Activated naive CD8-positive, alpha-beta T cell treated with anti-CD3 and anti-CD28 coated beads for 36 hours (primary cell): ENCODE results near the gene IGF2BP2. TPM values are rescaled to one million over a fixed set of nuclear protein-coding genes. Genes with fewer than 3 reads are reported as not detected.
A peak's percentile ranks its signal among the peaks of the same experiment; 100 is the strongest.

Source experiments
- DNase-seq: peaks from one replicate; pipeline ENCODE4 v3.0.0; 2021
- H3K27ac Mint-ChIP-seq: one replicate; pipeline ENCODE4 v1.8.0; 2022; ENCODE audit warnings: mild to moderate bottlenecking, moderate library complexity, mixed read lengths
- H3K27me3 Mint-ChIP-seq: one replicate; pipeline ENCODE4 v1.8.0; 2022; ENCODE audit warnings: mild to moderate bottlenecking, mixed read lengths
- H3K36me3 Mint-ChIP-seq: one replicate; pipeline ENCODE4 v1.8.0; 2021; ENCODE audit warnings: mild to moderate bottlenecking, mixed read lengths
- H3K4me1 Mint-ChIP-seq: one replicate; pipeline ENCODE4 v1.8.0; 2021; ENCODE audit warnings: mixed read lengths
- H3K4me3 Mint-ChIP-seq: one replicate; pipeline ENCODE4 v1.8.0; 2022; ENCODE audit warnings: mild to moderate bottlenecking, moderate library complexity, mixed read lengths
- H3K9me3 Mint-ChIP-seq: one replicate; pipeline ENCODE4 v1.8.0; 2022; ENCODE audit warnings: mixed read lengths
- total RNA-seq, 2 experiments: library from RNA; stranded (reverse); gene quantifications; one replicate each; pipeline ENCODE4 v1.2.3, GENCODE V29; 2021

The IGF2BP2 gene
- total RNA-seq, 2 experiments from 2014 or later: 0.28 to 0.41 TPM

DNA sequence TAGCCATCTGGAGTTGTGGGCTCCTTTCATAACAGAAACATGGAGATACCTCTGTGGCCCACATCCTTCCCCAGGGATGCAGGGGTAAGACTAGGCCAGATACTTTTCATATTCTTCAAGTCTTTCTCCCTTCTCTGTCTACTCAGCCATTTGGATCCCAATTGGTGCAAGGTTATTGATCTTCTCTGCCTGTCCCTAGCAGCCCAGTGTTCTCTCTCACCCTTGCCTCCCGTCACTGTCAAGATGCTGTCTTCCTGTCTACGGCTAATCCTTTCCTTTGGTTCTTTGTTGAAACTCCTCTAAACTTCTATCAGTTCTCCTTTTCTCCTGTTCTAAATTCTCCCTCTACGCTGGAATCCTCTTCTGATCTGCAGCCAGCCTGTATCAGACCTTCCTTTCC is 187.5 kb downstream of the IGF2BP2 start:
- no peaks in the 10 kb centered on the region for H3K27me3 Mint-ChIP-seq
- H3K27ac Mint-ChIP-seq: no peak overlapping the region
- H3K4me1 Mint-ChIP-seq: peaks cover 18% of the 10 kb centered on the region
- H3K9me3 Mint-ChIP-seq: no peaks in the 10 kb centered on the region
- no peak for DNase-seq
- H3K36me3 Mint-ChIP-seq: no peaks in the 10 kb centered on the region
- H3K4me3 Mint-ChIP-seq: no peak overlapping the region

DNA sequence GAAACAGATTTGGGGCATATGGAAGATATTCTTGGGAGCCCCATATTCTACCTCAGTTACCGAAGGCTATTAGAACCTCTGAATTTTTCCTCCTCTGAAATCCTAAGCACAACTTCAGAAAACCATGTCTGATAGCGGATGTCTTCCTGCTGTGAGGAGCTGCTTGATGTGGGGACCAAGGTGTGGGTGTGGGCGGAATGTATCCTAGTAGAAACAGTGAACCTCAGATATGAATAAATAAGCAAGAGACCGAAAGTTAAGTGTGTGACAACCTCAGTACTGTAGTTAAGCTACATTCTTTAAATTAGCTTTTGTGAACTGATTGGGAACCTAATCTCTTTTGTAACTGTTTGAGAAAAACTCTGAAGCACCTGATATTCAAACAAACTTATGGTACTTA is 191.8 kb downstream of the IGF2BP2 start:
- DNase-seq: peak; percentile 9

DNA sequence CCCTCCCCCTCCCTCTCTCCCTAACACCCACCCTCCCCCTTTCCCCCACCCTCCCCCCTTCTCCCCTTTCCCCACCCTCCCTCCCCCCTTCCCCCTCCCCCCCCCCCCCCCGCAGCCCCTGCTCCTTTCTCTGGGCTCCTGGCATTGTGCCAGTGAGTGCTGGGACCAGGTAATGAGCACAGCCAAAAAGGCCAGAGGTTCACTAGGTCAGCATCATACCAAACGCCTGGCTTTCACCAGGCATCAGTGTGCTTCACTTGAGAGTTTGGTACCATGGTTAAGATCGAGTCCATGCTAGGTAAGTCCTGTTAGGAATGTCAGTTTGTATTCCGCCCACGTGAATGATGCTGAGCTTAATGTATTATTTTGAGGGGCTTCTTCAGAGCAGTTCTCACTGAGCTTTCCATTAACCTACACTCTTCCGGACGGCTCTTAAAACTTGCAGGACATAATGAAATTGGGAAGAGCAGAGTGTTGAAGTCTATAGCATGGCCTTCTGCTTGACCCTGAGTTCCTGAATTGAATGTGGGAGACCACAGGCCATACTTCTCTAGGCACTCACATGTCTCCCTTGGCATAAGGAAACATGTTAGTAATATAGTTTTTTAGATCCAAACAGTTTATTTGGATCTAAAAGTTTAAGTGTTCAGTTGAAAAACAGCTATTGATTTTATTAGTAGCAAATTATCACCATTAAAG is 193.2 kb downstream of the IGF2BP2 start:
- Mint-ChIP-seq H3K4me1 (peaks cover 18% of the 10 kb centered on the region), H3K9me3 (no peaks in the 10 kb centered on the region)
- no peak for DNase-seq

More for the DNA sequence above, 191.8 kb downstream of the IGF2BP2 start:
- H3K36me3 Mint-ChIP-seq: peaks cover 13% of the 10 kb centered on the region
- no peaks in the 10 kb centered on the region for H3K9me3 Mint-ChIP-seq
- H3K4me3 Mint-ChIP-seq: no peak overlapping the region
- H3K27ac Mint-ChIP-seq: peak overlapping the region; percentile 61
- peaks cover 18% of the 10 kb centered on the region for H3K4me1 Mint-ChIP-seq
- no peaks in the 10 kb centered on the region for H3K27me3 Mint-ChIP-seq

DNA sequence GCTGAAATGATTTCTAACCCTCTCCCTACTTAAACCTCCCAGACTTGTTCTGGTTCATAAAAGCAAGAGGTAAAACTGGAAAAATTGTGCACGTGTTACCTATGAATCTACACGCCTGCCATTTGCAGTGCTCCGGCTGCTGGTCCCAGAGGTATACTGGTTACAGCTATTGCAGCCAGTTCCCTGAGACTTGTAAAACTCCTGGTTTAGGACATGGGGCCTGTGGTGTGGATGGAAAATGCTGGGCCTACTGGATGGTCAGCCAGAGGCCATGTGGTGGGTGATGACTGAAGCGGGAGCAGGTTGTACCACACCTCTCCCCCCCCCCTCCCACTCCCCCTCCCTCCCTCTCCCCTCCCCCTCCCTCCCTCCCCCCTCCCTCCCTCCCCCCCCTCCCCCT is 193.7 kb downstream of the IGF2BP2 start:
- H3K27ac Mint-ChIP-seq: peak overlapping the region; percentile 23
- DNase-seq: no peak
- H3K36me3 Mint-ChIP-seq: peaks cover 20% of the 10 kb centered on the region
- H3K4me3 Mint-ChIP-seq: no peak overlapping the region
- H3K4me1 Mint-ChIP-seq: peaks cover 19% of the 10 kb centered on the region
- no peaks in the 10 kb centered on the region for H3K27me3 Mint-ChIP-seq
- H3K9me3 Mint-ChIP-seq: no peaks in the 10 kb centered on the region

More for the DNA sequence above, 193.2 kb downstream of the IGF2BP2 start:
- Mint-ChIP-seq H3K36me3 (peaks cover 20% of the 10 kb centered on the region), H3K4me3 (no peak overlapping the region), H3K27ac (peak overlapping the region; percentile 51), H3K27me3 (no peaks in the 10 kb centered on the region)

DNA sequence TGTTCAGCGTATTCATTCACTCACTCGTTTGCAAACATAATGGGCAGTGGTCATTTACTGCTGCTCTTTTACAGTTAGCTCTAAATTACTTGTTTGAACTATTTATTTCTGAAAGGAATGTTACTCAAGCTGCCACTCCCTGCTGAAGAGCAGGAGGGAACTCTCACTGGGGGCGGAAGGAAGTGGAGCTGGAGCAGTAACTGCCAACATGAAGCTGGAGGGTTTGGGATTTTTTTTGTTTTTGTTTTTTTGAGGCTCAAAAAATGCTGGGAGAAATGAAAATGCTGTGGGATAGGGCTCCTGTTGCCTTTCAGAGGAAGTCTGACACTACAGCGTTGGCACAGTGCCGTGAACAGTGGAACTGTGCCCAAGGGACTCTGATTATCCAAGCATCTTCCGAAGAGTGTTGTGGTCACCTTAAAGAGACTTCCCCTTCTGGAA is 194.6 kb downstream of the IGF2BP2 start:
- no peak for DNase-seq
- Mint-ChIP-seq H3K36me3 (peaks cover 20% of the 10 kb centered on the region), H3K4me3 (no peak overlapping the region), H3K27me3 (no peaks in the 10 kb centered on the region), H3K9me3 (no peaks in the 10 kb centered on the region), H3K4me1 (peaks cover 20% of the 10 kb centered on the region), H3K27ac (peak overlapping the region; percentile 66)

DNA sequence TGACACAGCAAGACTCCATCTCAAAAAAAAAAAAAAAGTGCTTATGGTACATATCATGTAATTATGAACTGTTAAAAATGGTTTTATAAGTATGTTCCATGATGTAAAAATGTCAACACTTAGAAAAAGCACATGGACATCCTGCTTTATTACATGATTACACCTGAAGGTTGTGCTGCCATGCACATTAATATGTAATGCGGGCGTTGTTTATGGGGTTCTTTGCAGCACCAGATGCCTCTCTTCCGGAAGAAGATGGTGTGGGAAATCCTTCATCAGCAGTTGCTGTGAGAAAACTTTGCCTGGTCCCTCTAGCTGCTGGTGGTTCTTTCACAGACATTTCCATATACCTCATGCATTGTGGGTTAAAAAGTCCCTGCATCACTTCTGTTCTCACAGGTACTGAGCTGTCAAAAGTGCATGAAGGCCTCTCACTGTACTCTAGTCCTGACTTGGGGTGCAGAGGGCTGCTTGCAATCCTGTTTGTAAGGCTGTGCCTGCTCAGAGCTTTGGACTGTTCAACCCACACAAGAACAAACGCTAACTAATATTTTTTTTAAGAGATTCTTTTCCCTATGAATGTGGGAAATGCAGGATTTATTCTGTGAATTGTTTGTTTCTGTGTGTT is 195.2 kb downstream of the IGF2BP2 start:
- Mint-ChIP-seq H3K4me1 (peaks cover 20% of the 10 kb centered on the region), H3K9me3 (no peaks in the 10 kb centered on the region), H3K36me3 (peaks cover 20% of the 10 kb centered on the region), H3K4me3 (no peak overlapping the region), H3K27ac (peak overlapping the region; percentile 66), H3K27me3 (no peaks in the 10 kb centered on the region)
- DNase-seq: no peak

DNA sequence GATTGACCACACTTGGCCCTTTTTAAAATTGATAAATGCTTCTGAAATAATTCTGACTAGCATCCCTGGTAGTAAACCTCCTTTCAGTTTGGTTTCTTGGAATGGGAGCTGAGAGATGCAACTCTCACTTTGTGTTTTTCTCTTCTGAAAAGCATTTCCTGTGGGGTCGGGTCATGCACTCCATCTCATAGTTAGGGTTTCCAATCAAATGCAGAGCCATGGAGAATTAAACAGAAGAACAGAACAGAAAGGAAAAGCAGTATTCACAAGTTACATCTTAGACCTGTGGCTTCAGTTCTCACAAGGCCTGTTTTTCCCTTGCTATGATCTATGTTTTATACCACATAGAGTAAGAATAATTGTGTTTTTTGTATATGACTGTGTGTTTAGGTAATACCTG is 199.1 kb downstream of the IGF2BP2 start:
- Mint-ChIP-seq H3K27ac (peak overlapping the region; percentile 74), H3K36me3 (peaks cover 21% of the 10 kb centered on the region), H3K27me3 (no peaks in the 10 kb centered on the region), H3K4me3 (no peak overlapping the region), H3K9me3 (no peaks in the 10 kb centered on the region), H3K4me1 (peaks cover 8% of the 10 kb centered on the region)
- no peak for DNase-seq

DNA sequence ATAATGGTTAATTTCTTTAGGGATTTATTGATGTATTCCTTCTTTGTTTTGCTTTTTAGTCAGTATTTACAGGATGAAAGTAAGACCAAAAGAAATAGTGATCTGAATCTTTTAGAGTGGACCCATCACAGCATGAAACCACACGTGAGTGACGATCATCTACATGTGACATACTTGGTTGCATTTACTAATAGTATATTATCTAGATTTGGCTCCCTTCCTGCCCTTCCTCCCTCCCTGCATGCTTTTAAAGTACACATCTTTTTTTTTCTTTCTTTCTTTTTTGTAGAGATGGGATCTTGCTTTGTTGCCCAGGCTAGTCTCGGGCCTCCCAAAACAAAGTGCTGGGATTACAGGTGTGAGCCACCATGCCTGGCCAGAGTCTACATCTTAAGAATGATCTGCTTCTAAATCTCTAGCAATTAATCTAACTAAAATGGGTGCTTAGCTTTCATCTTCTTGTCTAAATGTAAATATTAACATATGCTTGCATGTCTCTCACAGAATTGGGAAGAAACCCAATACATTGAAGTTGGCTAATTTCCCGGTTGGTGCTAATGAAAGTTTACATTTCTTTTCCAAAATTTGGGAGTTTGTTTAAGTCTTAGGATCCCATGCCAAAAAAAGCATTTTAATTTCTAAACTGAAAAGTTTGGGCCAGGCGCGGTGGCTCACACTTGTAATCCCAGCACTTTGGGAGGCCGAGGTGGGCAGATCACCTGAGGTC is 200.7 kb downstream of the IGF2BP2 start:
- Mint-ChIP-seq H3K4me1 (peaks cover 8% of the 10 kb centered on the region), H3K27me3 (no peaks in the 10 kb centered on the region), H3K27ac (no peak overlapping the region), H3K36me3 (peaks cover 20% of the 10 kb centered on the region), H3K4me3 (no peak overlapping the region), H3K9me3 (no peaks in the 10 kb centered on the region)
- no peak for DNase-seq

DNA sequence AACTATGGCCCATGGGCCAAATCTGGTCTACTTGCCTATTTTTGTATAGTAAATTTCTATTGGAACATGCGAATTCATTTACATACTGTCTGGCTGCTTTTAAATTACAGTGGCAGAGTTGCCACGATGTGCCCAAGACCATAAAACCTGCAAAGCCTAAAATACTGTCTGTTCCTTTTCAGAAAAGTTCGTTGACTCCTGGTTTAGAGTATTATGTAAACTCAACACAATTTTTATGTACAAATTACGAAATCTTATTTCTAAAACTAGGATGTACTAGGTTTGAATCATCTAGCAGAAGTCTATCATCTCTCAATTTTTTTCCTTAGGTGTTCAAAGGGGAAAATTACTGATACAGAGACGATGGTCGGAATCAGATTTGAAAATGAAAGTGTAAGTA is 211.8 kb downstream of the IGF2BP2 start:
- Mint-ChIP-seq H3K27ac (peak overlapping the region; percentile 14), H3K36me3 (peaks cover 16% of the 10 kb centered on the region), H3K9me3 (no peaks in the 10 kb centered on the region), H3K4me1 (peaks cover 3% of the 10 kb centered on the region), H3K27me3 (no peaks in the 10 kb centered on the region), H3K4me3 (no peak overlapping the region)
- DNase-seq: no peak

DNA sequence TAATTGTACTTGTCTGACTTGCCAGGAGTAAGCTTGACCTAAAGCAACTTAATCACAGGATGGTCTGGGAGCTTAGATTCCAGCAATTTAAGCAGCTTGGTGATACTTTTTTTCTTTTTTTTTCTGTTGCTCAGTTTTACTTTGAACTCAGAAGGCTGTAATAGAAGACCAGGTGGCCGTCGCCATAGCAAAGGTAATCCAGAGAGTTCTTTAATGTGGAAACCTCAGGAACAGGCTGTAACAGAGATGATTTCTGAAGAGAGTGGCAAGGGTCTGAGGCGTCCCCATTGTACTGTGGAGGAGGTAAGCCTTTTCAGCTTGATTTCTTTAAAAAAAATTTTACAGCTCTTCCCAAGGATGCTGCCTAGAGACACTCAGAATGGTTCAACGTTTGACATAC is 218.6 kb downstream of the IGF2BP2 start:
- no peak overlapping the region for H3K27ac Mint-ChIP-seq
- no peaks in the 10 kb centered on the region for H3K9me3 Mint-ChIP-seq
- peaks cover 37% of the 10 kb centered on the region for H3K36me3 Mint-ChIP-seq

DNA sequence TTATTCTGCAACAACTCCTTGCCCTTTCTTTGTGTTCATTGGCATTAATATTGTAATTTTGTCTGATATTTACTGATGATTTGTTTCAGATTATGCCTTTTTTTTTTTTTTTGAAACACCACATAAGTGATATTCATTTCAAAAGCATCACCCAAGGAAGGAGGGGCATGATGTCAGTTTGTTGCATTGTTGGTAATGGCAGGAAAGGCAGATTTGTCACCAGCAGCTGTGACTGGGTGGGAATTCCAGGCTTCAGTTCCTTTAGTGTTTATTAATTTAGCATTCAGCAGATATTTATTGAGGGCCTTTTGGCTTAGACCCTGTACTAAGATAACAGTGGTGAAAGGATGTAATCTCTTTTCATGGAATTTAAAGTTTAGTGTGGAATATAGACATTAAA is 219.3 kb downstream of the IGF2BP2 start:
- H3K36me3 Mint-ChIP-seq: peaks cover 37% of the 10 kb centered on the region
- H3K9me3 Mint-ChIP-seq: no peaks in the 10 kb centered on the region
- no peaks in the 10 kb centered on the region for H3K4me1 Mint-ChIP-seq

More for the DNA sequence above, 218.6 kb downstream of the IGF2BP2 start:
- Mint-ChIP-seq H3K27me3 (no peaks in the 10 kb centered on the region), H3K4me3 (no peak overlapping the region), H3K4me1 (no peaks in the 10 kb centered on the region)
- no peak for DNase-seq

DNA sequence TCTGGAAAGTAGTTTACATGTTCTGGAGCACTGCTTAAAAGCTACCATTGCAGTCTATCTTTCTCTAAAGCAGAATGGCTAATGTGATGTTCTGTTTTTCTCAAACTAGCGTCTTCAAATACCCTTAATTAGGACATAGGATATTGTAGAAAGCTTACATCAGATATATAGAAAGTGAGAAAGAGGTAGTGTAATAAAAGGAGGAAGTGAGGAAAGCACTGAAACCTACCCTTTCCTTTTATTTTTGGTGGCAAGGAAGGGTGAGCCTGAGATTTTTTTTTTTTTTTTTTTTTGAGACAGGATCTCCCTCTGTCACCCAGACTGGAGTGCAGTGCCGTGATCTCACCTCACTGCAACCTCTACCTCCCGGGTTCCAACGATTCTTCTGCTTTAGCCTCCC is 229.3 kb downstream of the IGF2BP2 start:
- no peak overlapping the region for H3K4me3 Mint-ChIP-seq
- H3K4me1 Mint-ChIP-seq: peaks cover 12% of the 10 kb centered on the region
- peak overlapping the region; percentile 76 for H3K27ac Mint-ChIP-seq
- H3K27me3 Mint-ChIP-seq: no peaks in the 10 kb centered on the region
- H3K36me3 Mint-ChIP-seq: peaks cover 22% of the 10 kb centered on the region
- no peak for DNase-seq
- no peaks in the 10 kb centered on the region for H3K9me3 Mint-ChIP-seq

More for the DNA sequence above, 219.3 kb downstream of the IGF2BP2 start:
- Mint-ChIP-seq H3K4me3 (no peak overlapping the region), H3K27ac (no peak overlapping the region), H3K27me3 (no peaks in the 10 kb centered on the region)
- no peak for DNase-seq

DNA sequence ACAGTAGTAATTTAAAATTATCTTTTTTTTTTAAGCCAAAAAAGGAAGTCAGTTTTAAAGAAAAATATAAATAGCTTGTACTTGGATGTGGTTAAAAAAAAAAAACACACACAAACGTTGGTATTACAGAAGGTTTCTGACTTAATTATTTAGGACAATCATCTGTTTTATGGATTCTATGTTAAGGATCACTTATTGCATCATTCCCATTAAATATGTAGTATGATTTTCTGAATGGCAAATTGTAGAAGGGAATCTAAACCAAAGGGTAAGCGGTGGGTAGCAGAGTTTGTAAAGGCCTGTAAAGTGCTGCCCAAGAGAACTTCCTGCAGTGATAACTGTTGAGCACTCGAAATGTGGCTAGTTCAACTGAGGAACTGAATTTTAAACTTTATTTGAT is 230.8 kb downstream of the IGF2BP2 start:
- H3K36me3 Mint-ChIP-seq: peaks cover 17% of the 10 kb centered on the region
- no peak for DNase-seq
- H3K4me3 Mint-ChIP-seq: no peak overlapping the region

More for the DNA sequence above, 230.8 kb downstream of the IGF2BP2 start:
- H3K9me3 Mint-ChIP-seq: no peaks in the 10 kb centered on the region
- no peak overlapping the region for H3K27ac Mint-ChIP-seq
- H3K27me3 Mint-ChIP-seq: no peaks in the 10 kb centered on the region
- H3K4me1 Mint-ChIP-seq: peaks cover 15% of the 10 kb centered on the region
